Kidney (tissue), 14 donors: ENCODE data around the gene ADCYAP1R1. TPM values are rescaled to one million over a fixed set of nuclear protein-coding genes. Genes with fewer than 3 reads are reported as not detected.

Experiments
- DNase-seq, 5 donors: peaks; one replicate each; pipeline ENCODE4 v3.0.0-alpha.2; 2013 to 2020
- FAIRE-seq: peaks from 2 replicates; lab custom pipeline; 2012; peaks lifted over from hg19 to GRCh38; lab: Jason Lieb, UNC
- H3K27ac ChIP-seq, 2 donors: one replicate each; pipeline ENCODE4 v1.7.0; 2013; ENCODE audit warnings: low read depth in 2 of 2, low read length in 2 of 2, inconsistent platforms in 1 of 2
- H3K27me3 ChIP-seq: one replicate; pipeline ENCODE4 v1.7.1; 2013; ENCODE audit warnings: low read length, inconsistent platforms; ENCODE audit not compliant: control insufficient read depth, insufficient read depth
- H3K36me3 ChIP-seq, 3 donors: one replicate each; pipeline versions ENCODE4 v1.7.0 to v1.7.1; 2013; ENCODE audit warnings: low read length in 3 of 3, control low read depth in 1 of 3, inconsistent platforms in 1 of 3; ENCODE audit not compliant: insufficient read depth in 3 of 3, control insufficient read depth in 2 of 3
- H3K4me1 ChIP-seq, 3 donors: one replicate each; pipeline versions ENCODE4 v1.7.0 to v1.7.1; 2013; ENCODE audit warnings: low read length in 3 of 3, inconsistent platforms in 1 of 3, low read depth in 1 of 3; ENCODE audit not compliant: control insufficient read depth in 2 of 3, insufficient read depth in 2 of 3
- H3K4me3 ChIP-seq, 3 donors: one replicate each; pipeline versions ENCODE4 v1.7.0 to v1.8.1; 2013; ENCODE audit warnings: low read length in 3 of 3, control low read depth in 1 of 3, inconsistent platforms in 1 of 3
- H3K9ac ChIP-seq, 3 donors: one replicate each; pipeline versions ENCODE4 v1.7.0 to v1.7.1; 2013; ENCODE audit warnings: low read length in 3 of 3, control low read depth in 1 of 3, inconsistent platforms in 1 of 3
- H3K9me3 ChIP-seq, 3 donors: one replicate each; pipeline versions ENCODE4 v1.7.0 to v1.7.1; 2013; ENCODE audit warnings: low read length in 3 of 3, control low read depth in 1 of 3, inconsistent platforms in 1 of 3; ENCODE audit not compliant: control insufficient read depth in 2 of 3, insufficient read depth in 1 of 3
- intact Hi-C: fragments of 100-400 bp; cut with DNase I; formaldehyde crosslinking; loops from one replicate; pipeline ENCODE4 v1.11.1; 2022
- polyA plus RNA-seq: library from polyadenylated mRNA; stranded (reverse); fragments of 350-450 nt; fragmentation: Illumina TruSeq; extraction: RNeasy Lipid Tissue Mini Kit (QIAGEN cat#74804); gene quantifications from one replicate; pipeline ENCODE4 v1.2.3, GENCODE V29; 2014; ENCODE audit warnings: low read depth, low replicate concordance; ENCODE audit not compliant: insufficient read depth
- total RNA-seq: library from RNA; stranded (reverse); fragmentation: NEBNext Ultra II Directional; extraction: Animal tissue kit (Norgen Biotek cat#: 25700); gene quantifications from one replicate; pipeline ENCODE4 v1.2.1, GENCODE V29; 2021
- TF ChIP-seq, protein P1 (sequence below): IDR thresholded peaks from 3 replicates; pipeline ENCODE4 v1.5.1; 2012; ENCODE audit warnings: mild to moderate bottlenecking, moderate library complexity, borderline replicate concordance; ENCODE audit not compliant: insufficient read depth; ENCODE audit errors: extremely low read depth
- donor health status: control.
- donor health status: control.
- donor health status: control.
- donor health status: control.
- donor health status: control.
- donor health status: DM: yes; HTN: yes; CAD: no.
- donor health status: Normal renal cell carcinoma (clear cell type).

Gene ADCYAP1R1
- total and polyA plus RNA-seq, 2 donors from 2014 or later: not detected

DNA sequence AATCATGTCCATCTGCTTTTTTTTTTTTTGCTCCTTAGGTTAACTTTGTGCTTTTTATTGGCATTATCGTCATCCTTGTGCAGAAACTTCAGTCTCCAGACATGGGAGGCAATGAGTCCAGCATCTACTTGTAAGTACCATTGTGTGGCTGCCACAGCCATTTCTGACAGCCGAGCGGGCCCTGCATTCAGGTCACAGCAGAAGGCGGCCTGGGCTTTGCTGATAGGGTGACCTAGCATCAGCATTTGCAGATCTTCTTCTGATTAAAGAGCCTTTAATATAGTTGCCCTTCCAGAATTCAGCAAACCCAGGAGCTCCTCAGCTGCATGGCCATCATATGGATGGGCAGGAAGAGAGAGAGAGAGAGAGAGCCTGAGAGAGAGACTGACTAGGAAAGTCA is 40.5 kb downstream of the ADCYAP1R1 start:
- no peak overlapping the region for H3K9ac ChIP-seq
- no peaks in the 10 kb centered on the region for H3K27me3 ChIP-seq
- H3K9me3 ChIP-seq: no peaks in the 10 kb centered on the region
- DNase-seq (peak in 1 of 5 donors; percentile 18), FAIRE-seq (no peak)
- intact Hi-C loops: no loop called here
- no peaks in the 10 kb centered on the region for H3K4me1 ChIP-seq
- no peaks in the 10 kb centered on the region for H3K36me3 ChIP-seq
- H3K4me3 ChIP-seq: no peak overlapping the region
- H3K27ac ChIP-seq: no peak overlapping the region
- TF ChIP-seq, protein P1, sequence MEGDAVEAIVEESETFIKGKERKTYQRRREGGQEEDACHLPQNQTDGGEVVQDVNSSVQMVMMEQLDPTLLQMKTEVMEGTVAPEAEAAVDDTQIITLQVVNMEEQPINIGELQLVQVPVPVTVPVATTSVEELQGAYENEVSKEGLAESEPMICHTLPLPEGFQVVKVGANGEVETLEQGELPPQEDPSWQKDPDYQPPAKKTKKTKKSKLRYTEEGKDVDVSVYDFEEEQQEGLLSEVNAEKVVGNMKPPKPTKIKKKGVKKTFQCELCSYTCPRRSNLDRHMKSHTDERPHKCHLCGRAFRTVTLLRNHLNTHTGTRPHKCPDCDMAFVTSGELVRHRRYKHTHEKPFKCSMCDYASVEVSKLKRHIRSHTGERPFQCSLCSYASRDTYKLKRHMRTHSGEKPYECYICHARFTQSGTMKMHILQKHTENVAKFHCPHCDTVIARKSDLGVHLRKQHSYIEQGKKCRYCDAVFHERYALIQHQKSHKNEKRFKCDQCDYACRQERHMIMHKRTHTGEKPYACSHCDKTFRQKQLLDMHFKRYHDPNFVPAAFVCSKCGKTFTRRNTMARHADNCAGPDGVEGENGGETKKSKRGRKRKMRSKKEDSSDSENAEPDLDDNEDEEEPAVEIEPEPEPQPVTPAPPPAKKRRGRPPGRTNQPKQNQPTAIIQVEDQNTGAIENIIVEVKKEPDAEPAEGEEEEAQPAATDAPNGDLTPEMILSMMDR: no peak

DNA sequence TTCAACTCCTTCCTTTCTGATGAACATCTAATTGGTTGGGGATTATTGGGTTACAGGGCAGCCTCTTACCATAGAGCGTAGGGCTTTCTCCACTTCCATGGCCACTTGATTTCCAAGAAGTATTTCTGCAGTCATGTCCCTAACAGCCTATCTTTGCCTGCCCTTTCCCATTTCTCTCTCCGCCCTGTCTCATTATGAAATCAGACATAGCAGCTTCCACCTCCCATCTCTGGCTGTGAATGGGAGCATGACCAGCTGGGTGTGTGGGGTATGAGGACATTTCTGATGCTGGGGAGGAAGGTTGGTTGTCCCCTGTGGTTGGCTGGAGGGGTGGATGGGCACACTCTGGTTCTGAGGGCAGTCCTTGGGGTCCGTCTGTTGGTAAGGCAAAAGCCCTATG is 41.2 kb downstream of the ADCYAP1R1 start:
- Histone ChIP-seq H3K36me3 (no peaks in the 10 kb centered on the region), H3K27me3 (no peaks in the 10 kb centered on the region), H3K9me3 (no peaks in the 10 kb centered on the region), H3K9ac (no peak overlapping the region), H3K27ac (no peak overlapping the region), H3K4me3 (no peak overlapping the region), H3K4me1 (no peaks in the 10 kb centered on the region)
- intact Hi-C loops: no loop called here
- TF ChIP-seq, protein P1: no peak
- FAIRE-seq (no peak), DNase-seq (peak in 1 of 5 donors; percentile 22)

DNA sequence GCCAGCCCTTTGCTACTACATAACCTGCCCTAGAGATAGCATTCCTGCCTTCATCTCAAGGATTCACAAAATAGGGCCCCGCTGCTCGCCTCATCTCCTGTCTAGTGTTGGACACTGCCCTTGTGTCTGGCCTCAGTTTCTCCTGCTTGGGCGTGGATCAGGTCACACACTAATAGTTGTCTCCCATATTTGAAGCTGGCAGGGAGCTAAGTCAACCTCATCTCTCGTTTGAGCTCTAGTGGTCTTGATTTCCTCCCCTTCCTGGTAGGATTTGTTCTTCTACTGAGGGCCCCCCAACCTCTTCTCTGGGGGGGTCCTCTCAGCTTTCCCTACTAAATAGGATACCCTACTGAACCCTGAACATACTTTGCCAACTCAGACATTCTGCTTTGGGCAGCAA is 42.2 kb downstream of the ADCYAP1R1 start:
- no peak for FAIRE-seq
- intact Hi-C loops: no loop called here
- DNase-seq: peak in 2 of 5 donors; percentile 10 to 13
- TF ChIP-seq, protein P1: no peak
- H3K9ac ChIP-seq: no peak overlapping the region
- no peaks in the 10 kb centered on the region for H3K4me1 ChIP-seq
- no peaks in the 10 kb centered on the region for H3K9me3 ChIP-seq
- no peaks in the 10 kb centered on the region for H3K36me3 ChIP-seq
- no peak overlapping the region for H3K27ac ChIP-seq
- H3K27me3 ChIP-seq: no peaks in the 10 kb centered on the region
- no peak overlapping the region for H3K4me3 ChIP-seq
